Measurements from ENCODE around the gene DNAH6. TPM values are rescaled to one million over a fixed set of nuclear protein-coding genes. Genes with fewer than 3 reads are reported as not detected.

Gene DNAH6
- total RNA-seq, 1 experiment from 2014 or later, result not detected

- no peak overlapping the region for H3K9ac ChIP-seq (ENCODE audit: low read length)
- TF ChIP-seq, protein P1, sequence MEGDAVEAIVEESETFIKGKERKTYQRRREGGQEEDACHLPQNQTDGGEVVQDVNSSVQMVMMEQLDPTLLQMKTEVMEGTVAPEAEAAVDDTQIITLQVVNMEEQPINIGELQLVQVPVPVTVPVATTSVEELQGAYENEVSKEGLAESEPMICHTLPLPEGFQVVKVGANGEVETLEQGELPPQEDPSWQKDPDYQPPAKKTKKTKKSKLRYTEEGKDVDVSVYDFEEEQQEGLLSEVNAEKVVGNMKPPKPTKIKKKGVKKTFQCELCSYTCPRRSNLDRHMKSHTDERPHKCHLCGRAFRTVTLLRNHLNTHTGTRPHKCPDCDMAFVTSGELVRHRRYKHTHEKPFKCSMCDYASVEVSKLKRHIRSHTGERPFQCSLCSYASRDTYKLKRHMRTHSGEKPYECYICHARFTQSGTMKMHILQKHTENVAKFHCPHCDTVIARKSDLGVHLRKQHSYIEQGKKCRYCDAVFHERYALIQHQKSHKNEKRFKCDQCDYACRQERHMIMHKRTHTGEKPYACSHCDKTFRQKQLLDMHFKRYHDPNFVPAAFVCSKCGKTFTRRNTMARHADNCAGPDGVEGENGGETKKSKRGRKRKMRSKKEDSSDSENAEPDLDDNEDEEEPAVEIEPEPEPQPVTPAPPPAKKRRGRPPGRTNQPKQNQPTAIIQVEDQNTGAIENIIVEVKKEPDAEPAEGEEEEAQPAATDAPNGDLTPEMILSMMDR (conservative IDR thresholded peaks at IDR 0.05; ENCODE audit: low read depth, low read length), result no peak
- TF ChIP-seq EZH2 (IDR thresholded peaks at IDR 0.05; ENCODE audit: low read length, unreplicated experiment) (no peak), EZH2phosphoT487 (IDR thresholded peaks at IDR 0.05; ENCODE audit: borderline replicate concordance, low read length) (no peak)
- no peak for ATAC-seq
- H3K9me2 ChIP-seq (replicated peaks; ENCODE audit: low read length), result no peaks in the 10 kb centered on the region
- CTCF ChIA-PET, result no interaction called here
- H3K27ac ChIP-seq (ENCODE audit: low read length), result no peak overlapping the region
- H3K27me3 ChIP-seq (ENCODE audit: low read length), result peaks cover 60% of the 10 kb centered on the region
- POLR2A ChIA-PET (ENCODE audit: unreplicated experiment), result no interaction called here
- no TSS peak for BruUV-seq (replicated peaks)
- no peak overlapping the region for H3K4me3 ChIP-seq (ENCODE audit: low read length)
- DNase-seq, result no peak
- no peaks in the 10 kb centered on the region for H3K9me3 ChIP-seq (ENCODE audit: low read length)
- no peaks in the 10 kb centered on the region for H3K4me1 ChIP-seq (ENCODE audit: insufficient read depth, low read length)
- no peaks in the 10 kb centered on the region for H3F3A ChIP-seq (ENCODE audit: low read length, unreplicated experiment)
- H3K4me2 ChIP-seq (ENCODE audit: low read length), result no peak overlapping the region
- no peaks in the 10 kb centered on the region for H3K79me2 ChIP-seq (ENCODE audit: low read length)
- no peaks in the 10 kb centered on the region for H4K20me1 ChIP-seq (ENCODE audit: low read length)
- no peak overlapping the region for H2AFZ ChIP-seq (ENCODE audit: low read length)
- no peaks in the 10 kb centered on the region for H3K36me3 ChIP-seq (ENCODE audit: low read depth, low read length)
- intact Hi-C loops (cut with micrococcal nuclease), result no loop called here
Measured at GRCh38 chr2:84646514-84646913, 130.2 kb downstream of the DNAH6 start.

GRCh38 chr2:84647267-84647666 lies 131.0 kb downstream of the DNAH6 start:
- ChIA-PET POLR2A (ENCODE audit: unreplicated experiment) (no interaction called here), CTCF (no interaction called here)
- TF ChIP-seq EZH2 (IDR thresholded peaks at IDR 0.05; ENCODE audit: low read length, unreplicated experiment) (no peak), EZH2phosphoT487 (IDR thresholded peaks at IDR 0.05; ENCODE audit: borderline replicate concordance, low read length) (no peak)
- TF ChIP-seq, protein P1 (conservative IDR thresholded peaks at IDR 0.05; ENCODE audit: low read depth, low read length), result no peak
- no peak overlapping the region for H3K9ac ChIP-seq (ENCODE audit: low read length)
- no peaks in the 10 kb centered on the region for H3K4me1 ChIP-seq (ENCODE audit: insufficient read depth, low read length)
- ATAC-seq, result no peak
- no peak overlapping the region for H3K4me2 ChIP-seq (ENCODE audit: low read length)
- no peaks in the 10 kb centered on the region for H3K9me3 ChIP-seq (ENCODE audit: low read length)
- no peaks in the 10 kb centered on the region for H3K79me2 ChIP-seq (ENCODE audit: low read length)
- peaks cover 60% of the 10 kb centered on the region for H3K27me3 ChIP-seq (ENCODE audit: low read length)
- H3K36me3 ChIP-seq (ENCODE audit: low read depth, low read length), result no peaks in the 10 kb centered on the region
- H3K4me3 ChIP-seq (ENCODE audit: low read length), result no peak overlapping the region
- DNase-seq, result no peak
- BruUV-seq (replicated peaks), result no TSS peak
- H3K27ac ChIP-seq (ENCODE audit: low read length), result no peak overlapping the region
- H3F3A ChIP-seq (ENCODE audit: low read length, unreplicated experiment), result no peaks in the 10 kb centered on the region
- H2AFZ ChIP-seq (ENCODE audit: low read length), result no peak overlapping the region
- H4K20me1 ChIP-seq (ENCODE audit: low read length), result no peaks in the 10 kb centered on the region
- intact Hi-C loops (cut with micrococcal nuclease), result no loop called here
- no peaks in the 10 kb centered on the region for H3K9me2 ChIP-seq (replicated peaks; ENCODE audit: low read length)

- H3K9me2 ChIP-seq (replicated peaks; ENCODE audit: low read length), result no peaks in the 10 kb centered on the region
- POLR2A ChIA-PET (ENCODE audit: unreplicated experiment), result no interaction called here
Measured at GRCh38 chr2:84649058-84649457, 132.8 kb downstream of the DNAH6 start.

More at GRCh38 chr2:84649058-84649457, 132.8 kb downstream of the DNAH6 start:
- Histone ChIP-seq H3K4me2 (ENCODE audit: low read length) (no peak overlapping the region), H3K79me2 (ENCODE audit: low read length) (no peaks in the 10 kb centered on the region), H3K9ac (ENCODE audit: low read length) (no peak overlapping the region), H2AFZ (ENCODE audit: low read length) (no peak overlapping the region), H3F3A (ENCODE audit: low read length, unreplicated experiment) (no peaks in the 10 kb centered on the region), H3K36me3 (ENCODE audit: low read depth, low read length) (no peaks in the 10 kb centered on the region), H3K27me3 (ENCODE audit: low read length) (peaks cover 65% of the 10 kb centered on the region), H3K9me3 (ENCODE audit: low read length) (no peaks in the 10 kb centered on the region), H3K4me3 (ENCODE audit: low read length) (no peak overlapping the region), H3K27ac (ENCODE audit: low read length) (no peak overlapping the region), H4K20me1 (ENCODE audit: low read length) (no peaks in the 10 kb centered on the region), H3K4me1 (ENCODE audit: insufficient read depth, low read length) (no peaks in the 10 kb centered on the region)
- ATAC-seq, result no peak
- no peak for DNase-seq
- BruUV-seq (replicated peaks), result no TSS peak
- intact Hi-C loops (cut with micrococcal nuclease), result no loop called here
- CTCF ChIA-PET, result no interaction called here
- TF ChIP-seq, protein P1 (conservative IDR thresholded peaks at IDR 0.05; ENCODE audit: low read depth, low read length), result no peak
- no peak for TF ChIP-seq EZH2 (IDR thresholded peaks at IDR 0.05; ENCODE audit: low read length, unreplicated experiment)
- TF ChIP-seq EZH2phosphoT487 (IDR thresholded peaks at IDR 0.05; ENCODE audit: borderline replicate concordance, low read length), result no peak
